Stimulated activated CD4-positive, alpha-beta T cell treated with anti-CD3 and anti-CD28 coated beads, Interleukin-4, amount 100 ng/mL, for 1 hour (primary cell): Measurements from ENCODE around the gene LRP3.
"Not testable (repeated sequence)": the region's sequence is repeated elsewhere in the genome, so short reads cannot be mapped to it uniquely, and the experiment has no call there.

Experiments
- DNase-seq: peaks from one replicate; pipeline ENCODE4 v3.0.0-alpha.2; 2020

LRP3 gene

GRCh38 chr19:33193865-33194362, at the start of gene LRP3:
Gene LRP3 (plus strand): TSS chr19:33194330. CDS start chr19:33194786, 456 bp downstream.
- no peak for DNase-seq

- no peak for DNase-seq
Observed at GRCh38 chr19:33146209-33146608, 47.9 kb upstream of the LRP3 start.

GRCh38 chr19:33147538-33147937, 46.6 kb upstream of the LRP3 start:
- no peak for DNase-seq

- DNase-seq, result no peak
Observed at GRCh38 chr19:33150852-33151518, 43.1 kb upstream of the LRP3 start.

GRCh38 chr19:33152176-33152575, 42.0 kb upstream of the LRP3 start:
- DNase-seq, result no peak

- not testable (repeated sequence) for DNase-seq
Observed at GRCh38 chr19:33152625-33153024, 41.5 kb upstream of the LRP3 start.

GRCh38 chr19:33154313-33154712, 39.8 kb upstream of the LRP3 start:
- DNase-seq, result not testable (repeated sequence)

- no peak for DNase-seq
Observed at GRCh38 chr19:33156334-33156733, 37.8 kb upstream of the LRP3 start.

GRCh38 chr19:33157906-33158305, 36.2 kb upstream of the LRP3 start:
- no peak for DNase-seq

- no peak for DNase-seq
Observed at GRCh38 chr19:33158365-33158764, 35.8 kb upstream of the LRP3 start.

GRCh38 chr19:33159149-33159548, 35.0 kb upstream of the LRP3 start:
- DNase-seq, result no peak

GRCh38 chr19:33159893-33160292, 34.2 kb upstream of the LRP3 start:
- no peak for DNase-seq

- DNase-seq, result no peak
Observed at GRCh38 chr19:33161201-33161600, 32.9 kb upstream of the LRP3 start.

GRCh38 chr19:33163481-33163880, 30.6 kb upstream of the LRP3 start:
- DNase-seq, result no peak

- DNase-seq, result not testable (repeated sequence)
Observed at GRCh38 chr19:33166037-33166436, 28.1 kb upstream of the LRP3 start.

- DNase-seq, result no peak
Observed at GRCh38 chr19:33167438-33167837, 26.7 kb upstream of the LRP3 start.

- DNase-seq, result no peak
Observed at GRCh38 chr19:33168528-33168927, 25.6 kb upstream of the LRP3 start.

GRCh38 chr19:33171222-33171795, 22.8 kb upstream of the LRP3 start:
- DNase-seq, result no peak

GRCh38 chr19:33171916-33172359, 22.2 kb upstream of the LRP3 start:
- DNase-seq, result no peak

GRCh38 chr19:33174186-33174585, 19.9 kb upstream of the LRP3 start:
- no peak for DNase-seq

GRCh38 chr19:33175156-33175782, 18.9 kb upstream of the LRP3 start:
- DNase-seq, result no peak

GRCh38 chr19:33175886-33176669, 18.1 kb upstream of the LRP3 start:
- DNase-seq, result no peak

GRCh38 chr19:33176670-33177416, 17.3 kb upstream of the LRP3 start:
- DNase-seq, result peak; percentile 94
